Peyer's patch (tissue), 4 donors: ENCODE data around the gene CHIC2. TPM values are rescaled to one million over a fixed set of nuclear protein-coding genes. Genes with fewer than 3 reads are reported as not detected.

ENCODE experiments used
- DNase-seq, 3 donors: peaks; one replicate each; pipeline ENCODE4 v3.0.0-alpha.2; 2017 to 2019
- H3K27ac ChIP-seq, 4 donors: fragments of 200-600 bp; sonication (generic); one replicate each; pipeline ENCODE4 v1.5.1; 2016 to 2019
- H3K27me3 ChIP-seq, 2 donors: fragments of 200-600 bp; sonication (generic); one replicate each; pipeline ENCODE4 v1.5.1; 2019
- H3K36me3 ChIP-seq, 3 donors: fragments of 200-600 bp; sonication (generic); one replicate each; pipeline ENCODE4 v1.5.1; 2016 to 2019
- H3K4me1 ChIP-seq, 4 donors: fragments of 200-600 bp; sonication (generic); one replicate each; pipeline ENCODE4 v1.5.1; 2016 to 2019
- H3K4me3 ChIP-seq, 4 donors: fragments of 200-600 bp; sonication (generic); 1 replicate in 3 of 4; 2 replicates in 1 of 4; pipeline ENCODE4 v1.5.1; 2016 to 2019; ENCODE audit warnings: mild to moderate bottlenecking in 1 of 4
- H3K9me3 ChIP-seq, 4 donors: fragments of 200-600 bp; sonication (generic); one replicate each; pipeline ENCODE4 v1.5.1; 2016 to 2019; ENCODE audit warnings: mild to moderate bottlenecking in 1 of 4
- POLR2A ChIP-seq, 2 donors: fragments of 450-650 bp; IDR thresholded peaks; one replicate each; pipeline ENCODE4 v1.5.1; 2017; ENCODE audit warnings: antibody characterized with exemption in 2 of 2, mild to moderate bottlenecking in 2 of 2, moderate library complexity in 2 of 2
- total RNA-seq, 4 donors: library from RNA; depleted of rRNA; stranded (reverse); fragments of >200 nt; gene quantifications; one replicate each; pipeline ENCODE4 v1.1.0, GENCODE V29; 2016
- TF ChIP-seq, protein P1 (sequence below), 6 experiments: fragments of 450-650 bp in 4 of 6; fragments of 200-600 bp in 2 of 6; sonication (generic) in 1 of 6; IDR thresholded peaks; one replicate each; pipeline ENCODE4 v1.5.1; 2017 to 2019; ENCODE audit warnings: antibody characterized with exemption in 6 of 6, mild to moderate bottlenecking in 3 of 6, moderate library complexity in 1 of 6

Gene CHIC2
- total RNA-seq, 4 donors from 2014 or later = 34.7 to 59.4 (median 47.6) TPM

DNA sequence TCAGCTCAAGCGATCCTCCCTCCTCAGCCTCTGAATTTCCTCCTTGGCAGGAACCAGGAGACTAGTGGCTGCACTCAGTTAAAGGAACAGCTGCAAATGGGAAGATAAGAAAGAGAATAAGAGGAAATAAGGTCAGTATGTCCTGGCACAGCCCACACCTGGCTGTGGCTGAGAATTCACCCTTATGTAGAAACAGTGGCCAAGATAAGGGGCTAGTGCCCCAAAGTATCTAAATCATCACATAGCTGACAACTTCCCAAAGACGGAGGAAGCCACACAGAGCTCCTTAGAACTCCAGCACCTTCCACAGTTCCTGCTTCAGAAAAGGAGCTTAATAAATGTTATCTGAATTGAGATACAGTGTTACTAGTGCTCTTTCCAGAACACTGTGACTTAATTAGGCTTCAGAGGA, 2.3 kb upstream of the CHIC2 start:
- no peak for DNase-seq
- Histone ChIP-seq H3K36me3 (no peaks in the 10 kb centered on the region), H3K4me3 (no peak overlapping the region), H3K27ac (peak overlapping the region in 2 of 4 donors; percentile 53 to 64), H3K4me1 (peaks cover 0 to 20% (median 0%) of the 10 kb centered on the region in 4 donors), H3K27me3 (no peaks in the 10 kb centered on the region), H3K9me3 (no peaks in the 10 kb centered on the region)
- TF ChIP-seq, protein P1, sequence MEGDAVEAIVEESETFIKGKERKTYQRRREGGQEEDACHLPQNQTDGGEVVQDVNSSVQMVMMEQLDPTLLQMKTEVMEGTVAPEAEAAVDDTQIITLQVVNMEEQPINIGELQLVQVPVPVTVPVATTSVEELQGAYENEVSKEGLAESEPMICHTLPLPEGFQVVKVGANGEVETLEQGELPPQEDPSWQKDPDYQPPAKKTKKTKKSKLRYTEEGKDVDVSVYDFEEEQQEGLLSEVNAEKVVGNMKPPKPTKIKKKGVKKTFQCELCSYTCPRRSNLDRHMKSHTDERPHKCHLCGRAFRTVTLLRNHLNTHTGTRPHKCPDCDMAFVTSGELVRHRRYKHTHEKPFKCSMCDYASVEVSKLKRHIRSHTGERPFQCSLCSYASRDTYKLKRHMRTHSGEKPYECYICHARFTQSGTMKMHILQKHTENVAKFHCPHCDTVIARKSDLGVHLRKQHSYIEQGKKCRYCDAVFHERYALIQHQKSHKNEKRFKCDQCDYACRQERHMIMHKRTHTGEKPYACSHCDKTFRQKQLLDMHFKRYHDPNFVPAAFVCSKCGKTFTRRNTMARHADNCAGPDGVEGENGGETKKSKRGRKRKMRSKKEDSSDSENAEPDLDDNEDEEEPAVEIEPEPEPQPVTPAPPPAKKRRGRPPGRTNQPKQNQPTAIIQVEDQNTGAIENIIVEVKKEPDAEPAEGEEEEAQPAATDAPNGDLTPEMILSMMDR (IDR thresholded peaks at IDR 0.05) = no peak
- TF ChIP-seq POLR2A (IDR thresholded peaks at IDR 0.05) = no peak

DNA sequence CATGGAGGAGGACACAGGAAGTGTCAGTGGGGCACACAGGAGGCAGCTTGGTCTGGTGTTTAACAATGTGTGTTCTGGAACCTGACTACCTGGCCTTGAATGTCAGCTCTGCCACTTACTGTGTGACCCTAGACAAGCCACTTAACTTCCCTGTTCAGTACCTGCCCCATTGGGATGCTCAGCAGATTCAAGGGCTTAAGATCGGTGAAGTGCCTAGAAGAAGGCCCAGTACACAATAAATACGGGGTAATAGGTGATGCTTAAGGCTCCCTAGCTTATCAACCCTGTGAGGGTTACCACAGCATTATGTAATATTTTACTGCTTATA, 1.6 kb upstream of the CHIC2 start:
- H3K9me3 ChIP-seq = no peaks in the 10 kb centered on the region
- peaks cover 0 to 24% (median 0%) of the 10 kb centered on the region in 4 donors for H3K4me1 ChIP-seq
- TF ChIP-seq, protein P1 (IDR thresholded peaks at IDR 0.05) = no peak
- no peak for TF ChIP-seq POLR2A (IDR thresholded peaks at IDR 0.05)
- no peak for DNase-seq
- peak overlapping the region in 3 of 4 donors; percentile 89 to 99 (median 97) for H3K27ac ChIP-seq
- no peaks in the 10 kb centered on the region for H3K27me3 ChIP-seq
- no peak overlapping the region for H3K4me3 ChIP-seq
- H3K36me3 ChIP-seq = no peaks in the 10 kb centered on the region

DNA sequence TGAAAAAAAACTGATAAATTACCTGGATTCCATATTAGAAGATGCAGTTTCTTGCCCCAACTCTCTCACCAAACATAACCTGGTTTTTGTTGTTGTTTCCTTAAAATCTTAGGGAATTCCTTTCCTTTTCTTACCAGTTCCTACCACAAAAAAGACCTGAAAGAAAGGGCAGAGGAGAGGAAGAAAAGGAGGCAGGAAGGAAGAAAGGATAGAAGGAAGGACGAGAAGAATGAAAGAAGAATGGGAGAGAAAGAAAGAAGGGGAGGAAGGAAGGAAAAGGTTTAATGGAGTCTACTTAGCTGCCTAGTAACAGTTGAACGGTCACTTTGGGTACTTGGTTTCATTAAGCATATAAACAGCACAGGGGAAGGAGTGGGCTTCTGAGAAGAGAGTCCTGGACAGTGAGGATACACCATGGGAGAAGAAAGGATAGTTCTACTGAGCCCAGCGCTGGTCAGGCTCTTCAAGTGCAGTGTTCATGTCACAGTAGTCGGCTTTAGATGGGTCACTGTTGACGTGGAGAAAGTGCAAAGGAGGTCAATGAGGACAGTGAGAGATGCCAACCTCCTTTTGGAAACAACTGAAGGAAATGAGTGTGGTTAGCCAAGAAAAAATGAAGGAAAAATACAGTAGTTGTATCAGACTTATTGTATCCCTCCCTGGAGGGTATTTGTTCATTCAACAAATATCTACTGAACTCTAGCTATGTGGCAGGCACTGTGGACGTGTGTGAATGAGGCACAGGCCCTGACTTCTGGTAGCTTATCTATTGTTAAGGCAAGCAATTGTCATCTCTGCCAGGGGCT, 1.1 kb upstream of the CHIC2 start:
- Histone ChIP-seq H3K27ac (peak overlapping the region; percentile 89 to 99 (median 95)), H3K4me1 (peaks cover 0 to 29% (median 0%) of the 10 kb centered on the region in 4 donors), H3K4me3 (peak overlapping the region in 2 of 4 donors; percentile 97 to 98), H3K27me3 (no peaks in the 10 kb centered on the region), H3K36me3 (no peaks in the 10 kb centered on the region), H3K9me3 (no peaks in the 10 kb centered on the region)
- TF ChIP-seq, protein P1 (IDR thresholded peaks at IDR 0.05) = no peak
- no peak for TF ChIP-seq POLR2A (IDR thresholded peaks at IDR 0.05)
- DNase-seq = no peak

DNA sequence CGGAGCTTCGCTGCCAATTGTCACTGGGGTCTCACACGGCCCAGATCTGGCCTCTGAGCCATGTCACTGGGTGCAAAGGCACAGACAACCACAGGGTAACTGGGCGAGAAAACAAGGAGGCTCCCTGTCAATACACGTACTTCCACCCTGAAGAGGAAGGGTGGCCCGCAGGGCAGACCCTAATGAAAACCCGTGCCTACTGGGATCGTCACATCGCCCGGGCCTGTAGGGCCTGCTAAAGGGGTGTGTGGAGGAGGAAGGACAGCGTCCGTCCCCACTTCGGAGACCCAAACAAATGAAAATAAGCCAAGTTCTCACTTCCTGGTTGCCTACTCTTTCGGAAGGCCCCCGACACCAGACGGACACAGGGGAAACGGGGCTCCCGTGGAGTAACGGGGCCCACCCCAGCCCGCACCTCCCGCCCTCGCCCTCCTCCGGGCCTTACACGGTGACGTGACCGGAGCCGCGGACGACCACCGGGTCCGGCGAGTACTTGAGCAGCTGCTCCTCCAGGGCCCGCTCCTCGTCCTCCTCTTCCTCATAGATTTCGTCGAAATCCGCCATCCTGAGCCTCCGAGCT, 578 bp downstream of the CHIC2 start:
- H3K27me3 ChIP-seq = no peaks in the 10 kb centered on the region
- H3K4me3 ChIP-seq = peak overlapping the region; percentile 84 to 99 (median 98)
- H3K36me3 ChIP-seq = no peaks in the 10 kb centered on the region
- TF ChIP-seq POLR2A (IDR thresholded peaks at IDR 0.05) = no peak
- TF ChIP-seq, protein P1 (IDR thresholded peaks at IDR 0.05) = peak in 1 of 6 experiments; percentile 8
- no peaks in the 10 kb centered on the region for H3K9me3 ChIP-seq
- H3K4me1 ChIP-seq = peaks cover 0 to 41% (median 2%) of the 10 kb centered on the region in 4 donors
- peak overlapping the region; percentile 89 to 99 (median 95) for H3K27ac ChIP-seq
- DNase-seq = peak; percentile 50 to 66 (median 63)

DNA sequence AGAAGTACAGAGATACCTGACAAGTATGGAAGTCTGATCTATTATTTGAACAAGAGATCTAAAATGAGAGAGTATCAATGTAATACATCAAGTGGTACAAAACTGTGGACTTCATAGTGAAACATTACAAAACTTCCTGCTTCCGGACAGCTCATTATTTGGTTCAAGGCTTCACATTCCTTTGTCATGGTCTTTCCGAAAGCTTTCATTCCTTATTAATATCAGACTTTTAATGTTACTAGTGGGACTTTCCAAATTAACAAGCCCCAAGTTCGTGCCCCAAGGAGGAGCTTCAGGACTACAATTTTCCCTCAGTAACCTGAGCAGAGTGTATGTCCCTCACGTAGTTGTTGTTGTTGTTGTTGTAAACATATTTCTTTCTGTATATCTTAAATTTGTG, 1.2 kb downstream of the CHIC2 start:
- no peaks in the 10 kb centered on the region for H3K9me3 ChIP-seq
- no peaks in the 10 kb centered on the region for H3K36me3 ChIP-seq
- H3K27ac ChIP-seq = peak overlapping the region; percentile 89 to 99 (median 95)
- no peak for DNase-seq
- peak overlapping the region; percentile 84 to 99 (median 98) for H3K4me3 ChIP-seq
- peaks cover 0 to 44% (median 5%) of the 10 kb centered on the region in 4 donors for H3K4me1 ChIP-seq
- no peaks in the 10 kb centered on the region for H3K27me3 ChIP-seq
- TF ChIP-seq, protein P1 (IDR thresholded peaks at IDR 0.05) = no peak
- no peak for TF ChIP-seq POLR2A (IDR thresholded peaks at IDR 0.05)
